Lower lobe of right lung (tissue), 2 donors: ENCODE measurements around the gene LIN7C. TPM values are rescaled to one million over a fixed set of nuclear protein-coding genes. Genes with fewer than 3 reads are reported as not detected.

Experiments used
- ATAC-seq, 2 donors: fragments of 200-7000 bp; cut with Tn5 transposase; one replicate each; pipeline ENCODE4 v1.9.1; 2020 to 2022; ENCODE audit warnings: mild to moderate bottlenecking in 2 of 2, moderate library complexity in 2 of 2
- DNase-seq: peaks from one replicate; pipeline ENCODE4 v3.0.0-alpha.2; 2020
- H3K27ac ChIP-seq: fragments of 200-600 bp; one replicate; pipeline ENCODE4 v1.8.0; 2022
- H3K27me3 ChIP-seq: fragments of 200-600 bp; one replicate; pipeline ENCODE4 v1.8.0; 2022; ENCODE audit warnings: low read depth
- H3K36me3 ChIP-seq: fragments of 200-600 bp; one replicate; pipeline ENCODE4 v1.8.0; 2022; ENCODE audit warnings: mild to moderate bottlenecking
- H3K4me1 ChIP-seq: fragments of 200-600 bp; one replicate; pipeline ENCODE4 v1.8.0; 2022
- H3K4me3 ChIP-seq: fragments of 200-600 bp; one replicate; pipeline ENCODE4 v1.8.0; 2022; ENCODE audit warnings: mild to moderate bottlenecking
- H3K9me3 ChIP-seq: fragments of 200-600 bp; one replicate; pipeline ENCODE4 v1.8.0; 2022
- intact Hi-C: fragments of 100-400 bp; cut with DNase I; formaldehyde crosslinking; loops from one replicate; pipeline ENCODE4 v1.11.0; 2022
- total RNA-seq: library from RNA; stranded (reverse); fragmentation: NEBNext Ultra II Directional; extraction: Animal tissue kit (Norgen Biotek cat#: 25700); gene quantifications from one replicate; pipeline ENCODE4 v1.2.1, GENCODE V29; 2021
- TF ChIP-seq, protein P1 (sequence below): fragments of 200-600 bp; IDR thresholded peaks from one replicate; pipeline ENCODE4 v1.8.0; 2022; ENCODE audit warnings: antibody characterized with exemption, mild to moderate bottlenecking
- donor health status: DM: no; HTN: yes; CAD: no; lungs with severe emphysema.

The LIN7C gene
- total RNA-seq, 1 donor from 2014 or later: 33.6 TPM

- peaks cover 8% of the 10 kb centered on the region for H3K4me1 ChIP-seq
- H3K27me3 ChIP-seq: no peaks in the 10 kb centered on the region
- H3K4me3 ChIP-seq: no peak overlapping the region
- ATAC-seq (no peak), DNase-seq (no peak)
- intact Hi-C loops: no loop called here
- TF ChIP-seq, protein P1, sequence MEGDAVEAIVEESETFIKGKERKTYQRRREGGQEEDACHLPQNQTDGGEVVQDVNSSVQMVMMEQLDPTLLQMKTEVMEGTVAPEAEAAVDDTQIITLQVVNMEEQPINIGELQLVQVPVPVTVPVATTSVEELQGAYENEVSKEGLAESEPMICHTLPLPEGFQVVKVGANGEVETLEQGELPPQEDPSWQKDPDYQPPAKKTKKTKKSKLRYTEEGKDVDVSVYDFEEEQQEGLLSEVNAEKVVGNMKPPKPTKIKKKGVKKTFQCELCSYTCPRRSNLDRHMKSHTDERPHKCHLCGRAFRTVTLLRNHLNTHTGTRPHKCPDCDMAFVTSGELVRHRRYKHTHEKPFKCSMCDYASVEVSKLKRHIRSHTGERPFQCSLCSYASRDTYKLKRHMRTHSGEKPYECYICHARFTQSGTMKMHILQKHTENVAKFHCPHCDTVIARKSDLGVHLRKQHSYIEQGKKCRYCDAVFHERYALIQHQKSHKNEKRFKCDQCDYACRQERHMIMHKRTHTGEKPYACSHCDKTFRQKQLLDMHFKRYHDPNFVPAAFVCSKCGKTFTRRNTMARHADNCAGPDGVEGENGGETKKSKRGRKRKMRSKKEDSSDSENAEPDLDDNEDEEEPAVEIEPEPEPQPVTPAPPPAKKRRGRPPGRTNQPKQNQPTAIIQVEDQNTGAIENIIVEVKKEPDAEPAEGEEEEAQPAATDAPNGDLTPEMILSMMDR: no peak
- no peaks in the 10 kb centered on the region for H3K9me3 ChIP-seq
- no peaks in the 10 kb centered on the region for H3K36me3 ChIP-seq
- no peak overlapping the region for H3K27ac ChIP-seq
Observed at GRCh38 chr11:27512238-27512637, 5.7 kb upstream of the LIN7C start.

- no peaks in the 10 kb centered on the region for H3K27me3 ChIP-seq
- TF ChIP-seq, protein P1: no peak
- intact Hi-C loops: no loop called here
- no peak overlapping the region for H3K4me3 ChIP-seq
- ATAC-seq: no peak
- no peaks in the 10 kb centered on the region for H3K36me3 ChIP-seq
- DNase-seq: no peak
- H3K27ac ChIP-seq: no peak overlapping the region
- peaks cover 18% of the 10 kb centered on the region for H3K4me1 ChIP-seq
- H3K9me3 ChIP-seq: no peaks in the 10 kb centered on the region
Observed at GRCh38 chr11:27509908-27510307, 3.3 kb upstream of the LIN7C start.

- TF ChIP-seq, protein P1: no peak
- no peak for ATAC-seq
Observed at GRCh38 chr11:27507557-27508322, 1.2 kb upstream of the LIN7C start.

GRCh38 chr11:27505781-27506180, 788 bp downstream of the LIN7C start:
- H3K9me3 ChIP-seq: no peaks in the 10 kb centered on the region
- intact Hi-C loops: no loop called here
- TF ChIP-seq, protein P1: no peak
- H3K36me3 ChIP-seq: peaks cover 11% of the 10 kb centered on the region
- H3K4me1 ChIP-seq: peaks cover 42% of the 10 kb centered on the region
- peak overlapping the region; percentile 65 for H3K4me3 ChIP-seq
- peak overlapping the region; percentile 87 for H3K27ac ChIP-seq
- H3K27me3 ChIP-seq: no peaks in the 10 kb centered on the region
- DNase-seq (no peak), ATAC-seq (peak in 1 of 2 donors; percentile 27)

More at GRCh38 chr11:27507557-27508322, 1.2 kb upstream of the LIN7C start:
- peaks cover 33% of the 10 kb centered on the region for H3K4me1 ChIP-seq
- DNase-seq: no peak
- H3K36me3 ChIP-seq: no peaks in the 10 kb centered on the region
- intact Hi-C loops: no loop called here
- no peak overlapping the region for H3K27ac ChIP-seq
- no peaks in the 10 kb centered on the region for H3K9me3 ChIP-seq
- peak overlapping the region; percentile 65 for H3K4me3 ChIP-seq
- no peaks in the 10 kb centered on the region for H3K27me3 ChIP-seq

GRCh38 chr11:27504205-27504604, 2.4 kb downstream of the LIN7C start:
- intact Hi-C loops: no loop called here
- no peak overlapping the region for H3K4me3 ChIP-seq
- H3K4me1 ChIP-seq: peaks cover 42% of the 10 kb centered on the region
- H3K27ac ChIP-seq: no peak overlapping the region
- ATAC-seq (no peak), DNase-seq (no peak)
- TF ChIP-seq, protein P1: no peak
- H3K36me3 ChIP-seq: peaks cover 27% of the 10 kb centered on the region
- H3K27me3 ChIP-seq: no peaks in the 10 kb centered on the region
- no peaks in the 10 kb centered on the region for H3K9me3 ChIP-seq
